OCI-LY7 (cell line): ENCODE results near the gene SART3. TPM values are rescaled to one million over a fixed set of nuclear protein-coding genes. Genes with fewer than 3 reads are reported as not detected.

ENCODE experiments used
- BruUV-seq: library from RNA; stranded (reverse); fragments of 400-500 nt; replicated peaks from 2 replicates; lab custom pipeline; 2021; lab: Mats Ljungman, UMichigan
- CTCF ChIA-PET: fragments of 300-600 bp; sonication (Branson Sonifier 250); formaldehyde crosslinking; loops from one replicate; lab custom pipeline; 2022; ENCODE audit warnings: antibody characterized with exemption; ENCODE audit not compliant: unreplicated experiment; lab: Charles Lee
- POLR2A ChIA-PET: fragments of 300-600 bp; sonication (Branson Sonifier 250); formaldehyde crosslinking; loops from one replicate; lab custom pipeline; 2022; ENCODE audit warnings: antibody characterized with exemption; lab: Charles Lee
- DNase-seq: peaks from one replicate; pipeline ENCODE4 v3.0.0-alpha.2; 2015; ENCODE audit warnings: low spot score
- H2AFZ ChIP-seq: fragments of 200-600 bp; sonication (generic), shearing (Covaris generic); 2 replicates; pipeline ENCODE4 v1.6.1; 2014; ENCODE audit warnings: mild to moderate bottlenecking, antibody characterized with exemption, low read length, moderate library complexity
- H3K27ac ChIP-seq: fragments of 200-600 bp; sonication (generic); 2 replicates; pipeline ENCODE4 v1.5.1; 2014; ENCODE audit warnings: mixed run types, low read depth, mild to moderate bottlenecking, moderate library complexity, low read length, inconsistent platforms; ENCODE audit not compliant: poor library complexity, severe bottlenecking
- H3K36me3 ChIP-seq: fragments of 200-600 bp; sonication (generic); 2 replicates; pipeline ENCODE4 v1.6.1; 2014; ENCODE audit warnings: mild to moderate bottlenecking, antibody characterized with exemption, low read length, moderate library complexity, mixed read lengths; ENCODE audit not compliant: insufficient read depth
- H3K4me1 ChIP-seq: fragments of 200-600 bp; sonication (generic); 2 replicates; pipeline ENCODE4 v1.5.1; 2014; ENCODE audit warnings: mild to moderate bottlenecking, low read length; ENCODE audit not compliant: insufficient read depth, poor library complexity, severe bottlenecking
- H3K4me2 ChIP-seq: fragments of 200-600 bp; sonication (generic); 2 replicates; pipeline ENCODE4 v1.6.1; 2014; ENCODE audit warnings: mild to moderate bottlenecking, low read length
- H3K4me3 ChIP-seq: fragments of 200-600 bp; sonication (generic); 2 replicates; pipeline ENCODE4 v1.5.1; 2014; ENCODE audit warnings: mild to moderate bottlenecking, low read depth, low read length; ENCODE audit not compliant: poor library complexity, severe bottlenecking
- H3K79me2 ChIP-seq: fragments of 200-600 bp; sonication (generic); 2 replicates; pipeline ENCODE4 v1.6.1; 2016; ENCODE audit warnings: low read depth, mild to moderate bottlenecking, low read length, moderate library complexity, mixed read lengths; ENCODE audit not compliant: insufficient read depth
- H3K9me2 ChIP-seq: fragments of 200-600 bp; sonication (generic); 2 replicates; pipeline ENCODE4 v1.6.1; 2016; ENCODE audit warnings: mild to moderate bottlenecking, low read length, mixed read lengths; ENCODE audit not compliant: insufficient read depth
- H3K9me3 ChIP-seq: fragments of 200-600 bp; sonication (generic); 2 replicates; pipeline ENCODE4 v1.6.1; 2014; ENCODE audit warnings: mild to moderate bottlenecking, mixed run types, low read length, mixed read lengths
- H4K20me1 ChIP-seq: fragments of 200-600 bp; sonication (generic); 2 replicates; pipeline ENCODE4 v1.6.1; 2014; ENCODE audit warnings: mild to moderate bottlenecking, antibody characterized with exemption, low read length, moderate library complexity, mixed read lengths; ENCODE audit not compliant: insufficient read depth
- EZH2phosphoT487 ChIP-seq: fragments of 200-600 bp; sonication (generic); IDR thresholded peaks from 2 replicates; pipeline ENCODE4 v1.6.1; 2018; ENCODE audit warnings: low read depth, borderline replicate concordance, mild to moderate bottlenecking, mixed run types, antibody characterized with exemption, low read length, moderate library complexity, mixed read lengths
- intact Hi-C: fragments of 100-400 bp; cut with micrococcal nuclease; formaldehyde crosslinking; loops from one replicate; pipeline ENCODE4 v1.10.0; 2022; ENCODE audit not compliant: unreplicated experiment
- total RNA-seq, 2 experiments: library from RNA; depleted of rRNA in 1 of 2; stranded (reverse); fragments of >200 nt in 1 of 2; shearing (Covaris generic) in 1 of 2; gene quantifications; 2 replicates each; pipeline ENCODE4 v1.2.3, GENCODE V29; 2014 to 2022
- TF ChIP-seq, protein P1 (sequence below): fragments of 200-600 bp; sonication (generic); conservative IDR thresholded peaks from 2 replicates; pipeline ENCODE4 v1.5.1; 2014; ENCODE audit warnings: mild to moderate bottlenecking, antibody characterized with exemption, low read length, moderate library complexity, mixed read lengths

The SART3 gene
- total RNA-seq, 2 experiments from 2014 or later = 143 to 211 TPM

DNA sequence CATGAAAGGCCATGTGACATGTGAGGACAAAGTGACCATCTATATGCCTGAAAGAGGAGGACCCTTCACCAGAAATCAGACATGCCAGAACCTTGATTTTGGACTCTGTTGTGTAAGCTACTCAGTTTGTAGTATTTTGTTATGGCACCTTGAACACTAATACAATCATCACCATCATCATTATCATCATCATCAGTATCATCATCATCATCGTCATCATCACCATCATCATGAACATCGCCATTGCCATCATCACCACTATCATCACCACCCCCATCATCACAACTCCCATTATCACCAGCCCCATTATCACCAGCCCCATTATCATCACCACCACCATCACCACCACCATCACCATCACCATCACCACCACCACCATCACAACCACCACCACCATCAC, 17.3 kb upstream of the SART3 start:
- ChIA-PET CTCF (no interaction called here), POLR2A (interaction anchor here (0.6 kb wide), 1 partner anchor 57 kb away, joined by 3 read pairs; no protein-coding TSS in a partner anchor)
- no peak overlapping the region for H2AFZ ChIP-seq
- H3K4me1 ChIP-seq = peaks cover 22% of the 10 kb centered on the region
- H3K27ac ChIP-seq = no peak overlapping the region
- no peaks in the 10 kb centered on the region for H3K9me3 ChIP-seq
- TF ChIP-seq EZH2phosphoT487 = no peak
- TF ChIP-seq, protein P1, sequence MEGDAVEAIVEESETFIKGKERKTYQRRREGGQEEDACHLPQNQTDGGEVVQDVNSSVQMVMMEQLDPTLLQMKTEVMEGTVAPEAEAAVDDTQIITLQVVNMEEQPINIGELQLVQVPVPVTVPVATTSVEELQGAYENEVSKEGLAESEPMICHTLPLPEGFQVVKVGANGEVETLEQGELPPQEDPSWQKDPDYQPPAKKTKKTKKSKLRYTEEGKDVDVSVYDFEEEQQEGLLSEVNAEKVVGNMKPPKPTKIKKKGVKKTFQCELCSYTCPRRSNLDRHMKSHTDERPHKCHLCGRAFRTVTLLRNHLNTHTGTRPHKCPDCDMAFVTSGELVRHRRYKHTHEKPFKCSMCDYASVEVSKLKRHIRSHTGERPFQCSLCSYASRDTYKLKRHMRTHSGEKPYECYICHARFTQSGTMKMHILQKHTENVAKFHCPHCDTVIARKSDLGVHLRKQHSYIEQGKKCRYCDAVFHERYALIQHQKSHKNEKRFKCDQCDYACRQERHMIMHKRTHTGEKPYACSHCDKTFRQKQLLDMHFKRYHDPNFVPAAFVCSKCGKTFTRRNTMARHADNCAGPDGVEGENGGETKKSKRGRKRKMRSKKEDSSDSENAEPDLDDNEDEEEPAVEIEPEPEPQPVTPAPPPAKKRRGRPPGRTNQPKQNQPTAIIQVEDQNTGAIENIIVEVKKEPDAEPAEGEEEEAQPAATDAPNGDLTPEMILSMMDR = no peak
- no peaks in the 10 kb centered on the region for H3K36me3 ChIP-seq
- H3K4me2 ChIP-seq = no peak overlapping the region
- H3K79me2 ChIP-seq = no peaks in the 10 kb centered on the region
- no peak overlapping the region for H3K4me3 ChIP-seq
- intact Hi-C loops = no loop called here
- DNase-seq = no peak
- BruUV-seq = no TSS peak
- H4K20me1 ChIP-seq = no peaks in the 10 kb centered on the region
- no peaks in the 10 kb centered on the region for H3K9me2 ChIP-seq

DNA sequence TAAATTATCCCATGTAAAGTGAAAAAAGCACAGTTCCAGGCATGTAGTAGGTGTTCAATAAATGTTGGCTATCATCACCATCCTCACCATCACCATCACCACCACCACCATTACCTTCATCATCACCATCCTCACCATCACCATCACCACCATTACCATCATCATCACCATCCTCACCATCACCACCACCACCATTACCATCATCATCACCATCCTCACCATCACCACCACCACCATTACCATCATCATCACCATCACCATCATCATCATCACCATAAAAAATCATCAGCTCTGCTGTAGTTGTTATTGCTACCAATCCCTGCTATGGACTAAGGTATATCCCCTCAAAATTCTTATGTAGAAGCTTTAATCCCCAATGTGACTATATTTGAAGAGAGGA, 16.5 kb upstream of the SART3 start:
- H4K20me1 ChIP-seq = no peaks in the 10 kb centered on the region
- CTCF ChIA-PET = interaction anchor here (0.6 to 0.7 kb wide), 2 partner anchors 9 to 32 kb away, joined by 3 to 6 read pairs; no protein-coding TSS in a partner anchor
- H2AFZ ChIP-seq = no peak overlapping the region
- BruUV-seq = no TSS peak
- H3K79me2 ChIP-seq = no peaks in the 10 kb centered on the region
- H3K4me2 ChIP-seq = no peak overlapping the region
- no peak overlapping the region for H3K4me3 ChIP-seq
- no peaks in the 10 kb centered on the region for H3K36me3 ChIP-seq
- DNase-seq = no peak
- no peaks in the 10 kb centered on the region for H3K9me3 ChIP-seq
- no peaks in the 10 kb centered on the region for H3K9me2 ChIP-seq
- H3K4me1 ChIP-seq = peaks cover 30% of the 10 kb centered on the region
- intact Hi-C loops = no loop called here
- POLR2A ChIA-PET = interaction anchor here (0.6 to 1.3 kb wide), 4 partner anchors 8 to 49 kb away, joined by 3 to 6 read pairs (median 4); no protein-coding TSS in a partner anchor
- TF ChIP-seq EZH2phosphoT487 = no peak
- TF ChIP-seq, protein P1 = no peak
- no peak overlapping the region for H3K27ac ChIP-seq

DNA sequence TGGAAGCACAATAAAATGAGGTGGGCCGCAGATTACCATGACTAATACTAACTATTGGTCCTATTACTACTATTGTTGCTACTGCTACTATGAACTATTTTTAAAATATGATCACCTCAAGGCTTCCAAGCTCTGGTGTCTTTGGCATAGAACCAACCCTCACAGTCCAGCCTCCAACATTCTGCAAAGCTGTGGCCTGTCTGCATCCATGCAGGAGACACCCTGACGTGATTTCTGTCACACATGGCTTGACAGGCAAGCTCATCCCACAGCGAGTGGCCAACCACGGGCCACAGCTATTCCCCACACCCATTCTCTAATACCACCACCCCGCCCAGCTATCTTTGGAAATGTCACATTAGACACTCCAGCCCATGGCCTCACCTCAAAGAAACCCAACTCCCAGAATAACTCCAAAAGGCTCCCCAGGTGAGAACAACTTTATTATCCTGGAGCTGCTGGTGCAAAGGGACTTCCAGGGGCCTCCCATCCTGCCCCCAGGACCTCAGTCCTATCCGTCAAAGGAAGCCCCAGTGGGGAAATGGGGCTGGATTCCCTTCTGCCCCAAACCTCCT, 15.8 kb upstream of the SART3 start:
- peaks cover 37% of the 10 kb centered on the region for H3K4me1 ChIP-seq
- TF ChIP-seq, protein P1 = no peak
- no peak for TF ChIP-seq EZH2phosphoT487
- ChIA-PET POLR2A (interaction anchor here (0.5 to 1.3 kb wide), 4 partner anchors 8 to 354 kb away, joined by 3 to 5 read pairs (median 3); no protein-coding TSS in a partner anchor), CTCF (interaction anchor here (0.5 kb wide), 1 partner anchor 9 kb away, joined by 3 read pairs; no protein-coding TSS in a partner anchor)
- no peak overlapping the region for H2AFZ ChIP-seq
- H3K4me2 ChIP-seq = no peak overlapping the region
- no peak for DNase-seq
- BruUV-seq = no TSS peak
- H4K20me1 ChIP-seq = no peaks in the 10 kb centered on the region
- no peak overlapping the region for H3K4me3 ChIP-seq
- no peaks in the 10 kb centered on the region for H3K9me3 ChIP-seq
- no peaks in the 10 kb centered on the region for H3K36me3 ChIP-seq
- H3K9me2 ChIP-seq = no peaks in the 10 kb centered on the region
- no peak overlapping the region for H3K27ac ChIP-seq
- H3K79me2 ChIP-seq = no peaks in the 10 kb centered on the region
- intact Hi-C loops = no loop called here
